ENCODE data around the gene FSD2.
A peak's percentile ranks its signal among the peaks of the same experiment; 100 is the strongest.

Gene FSD2, protein sequence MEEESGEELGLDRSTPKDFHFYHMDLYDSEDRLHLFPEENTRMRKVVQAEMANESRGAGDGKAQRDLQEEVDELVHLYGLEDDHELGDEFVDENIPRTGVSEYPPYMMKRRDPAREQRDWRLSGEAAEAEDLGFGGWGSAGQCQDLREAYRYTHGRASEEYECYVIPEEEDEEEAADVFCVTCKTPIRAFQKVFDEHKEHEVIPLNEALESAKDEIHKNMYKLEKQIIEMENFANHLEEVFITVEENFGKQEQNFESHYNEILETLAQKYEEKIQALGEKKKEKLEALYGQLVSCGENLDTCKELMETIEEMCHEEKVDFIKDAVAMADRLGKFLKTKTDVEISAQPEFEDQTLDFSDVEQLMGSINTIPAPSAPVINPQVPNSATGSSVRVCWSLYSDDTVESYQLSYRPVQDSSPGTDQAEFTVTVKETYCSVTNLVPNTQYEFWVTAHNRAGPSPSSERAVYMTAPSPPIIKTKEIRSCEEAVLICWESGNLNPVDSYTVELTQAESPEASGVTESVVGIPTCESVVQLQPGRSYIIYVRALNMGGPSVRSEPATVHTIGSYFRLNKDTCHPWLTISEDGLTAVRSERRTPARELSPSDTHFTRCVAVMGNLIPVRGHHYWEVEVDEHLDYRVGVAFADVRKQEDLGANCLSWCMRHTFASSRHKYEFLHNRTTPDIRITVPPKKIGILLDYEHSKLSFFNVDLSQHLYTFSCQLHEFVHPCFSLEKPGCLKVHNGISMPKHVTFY

DNA sequence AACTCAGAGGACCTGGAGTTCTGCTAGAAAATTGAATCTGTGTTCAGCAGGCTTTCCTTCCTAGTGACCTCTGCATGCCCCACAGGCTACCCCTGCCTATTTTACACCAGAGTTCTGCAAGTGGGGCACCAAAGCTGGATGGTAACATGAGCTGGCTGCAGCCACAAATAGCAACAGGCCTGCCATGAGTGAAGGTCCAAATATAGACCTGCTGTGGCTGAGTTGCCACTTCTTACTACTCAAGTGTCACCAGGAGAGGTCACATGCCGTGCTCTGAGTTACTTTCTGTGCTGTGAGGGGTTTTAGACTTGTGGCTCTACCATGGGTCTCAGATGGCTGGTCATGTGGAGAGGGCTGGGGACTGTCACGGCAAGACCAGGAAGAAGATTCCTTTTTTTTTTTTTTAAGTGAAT, at the start of gene FSD2:
Gene FSD2 (minus strand): TSS at position 76 of the 413 bp plus-strand sequence. CDS start 18,679 bp downstream, outside the sequence.
- DNase-seq (ENCODE audit: low read depth) = no peak

DNA sequence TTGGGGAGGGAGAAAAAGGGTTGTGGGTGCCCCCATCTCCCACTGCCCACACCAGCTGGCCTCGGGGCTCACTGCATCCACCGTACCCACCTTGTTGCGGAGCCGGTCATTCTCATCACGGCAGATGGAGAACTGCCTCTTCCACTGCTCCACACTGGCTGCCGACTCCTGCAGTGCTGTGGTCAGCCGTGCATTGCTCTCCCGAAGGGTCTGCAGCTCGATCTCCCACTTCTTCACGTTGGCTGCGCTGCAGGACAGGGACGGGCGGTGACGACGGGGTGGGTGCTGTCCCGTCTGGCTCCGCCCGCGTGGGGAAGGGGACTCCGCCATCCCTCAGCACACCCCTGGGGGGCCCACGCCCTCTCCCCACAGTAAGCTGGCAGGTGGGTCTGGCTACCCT, 48.7 kb upstream of the FSD2 start:
- DNase-seq (ENCODE audit: low read depth) = no peak

DNA sequence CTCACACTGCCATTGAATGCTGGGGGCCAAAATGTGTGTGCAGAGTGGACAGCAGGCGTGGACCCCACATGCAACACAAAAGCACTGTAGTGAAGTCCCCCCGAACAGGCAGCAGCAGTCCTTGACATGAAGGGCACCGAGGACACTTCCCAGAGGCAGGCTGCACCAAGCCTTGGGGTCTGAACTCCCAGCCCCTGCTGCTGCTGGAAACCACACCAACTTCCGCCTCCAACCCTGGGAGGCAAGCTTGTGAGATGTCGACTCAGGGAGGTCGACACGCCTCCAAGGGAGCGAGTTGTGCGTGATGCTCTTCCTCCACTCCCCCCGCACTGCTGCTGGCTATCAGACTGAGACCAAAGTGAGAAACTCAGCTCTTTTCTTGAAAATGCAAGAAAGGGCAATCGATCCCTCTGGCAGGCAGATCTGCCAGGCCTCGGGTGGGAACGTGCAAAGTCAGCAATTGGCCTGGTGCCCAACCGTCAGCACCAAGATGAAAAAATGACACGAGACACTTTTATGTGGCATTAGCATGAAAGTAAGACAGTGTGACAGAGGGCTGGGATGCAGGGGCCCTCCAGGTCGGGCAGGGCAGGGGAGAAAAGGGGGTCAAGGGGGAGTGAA, 47.2 kb upstream of the FSD2 start:
- no peak for DNase-seq (ENCODE audit: low read depth)

DNA sequence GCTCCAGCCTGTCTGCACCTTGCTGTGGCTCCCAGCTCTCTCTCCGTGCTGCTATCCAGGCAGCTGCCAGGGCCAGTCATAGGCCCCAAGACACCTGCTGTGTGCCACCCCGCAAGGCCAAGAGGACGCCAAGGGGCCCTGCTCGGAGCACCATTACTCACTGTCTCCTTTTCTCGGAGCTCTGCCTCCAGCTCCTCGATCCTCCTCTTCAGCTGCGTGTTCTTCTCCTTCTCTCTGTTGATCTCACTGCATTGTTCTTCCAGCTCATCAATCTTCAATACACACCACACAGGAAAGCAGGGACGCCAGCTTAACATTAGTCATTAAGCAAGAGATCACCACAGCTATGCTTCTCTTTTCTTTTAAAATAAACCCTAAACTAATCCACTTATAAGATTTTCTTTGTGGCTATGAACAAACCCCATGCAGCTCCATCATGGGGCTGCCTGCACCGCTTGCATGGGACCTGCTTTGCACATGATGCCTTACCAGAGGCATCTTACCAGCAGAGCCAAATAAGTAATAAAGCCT, 46.2 kb upstream of the FSD2 start:
- no peak for DNase-seq (ENCODE audit: low read depth)

DNA sequence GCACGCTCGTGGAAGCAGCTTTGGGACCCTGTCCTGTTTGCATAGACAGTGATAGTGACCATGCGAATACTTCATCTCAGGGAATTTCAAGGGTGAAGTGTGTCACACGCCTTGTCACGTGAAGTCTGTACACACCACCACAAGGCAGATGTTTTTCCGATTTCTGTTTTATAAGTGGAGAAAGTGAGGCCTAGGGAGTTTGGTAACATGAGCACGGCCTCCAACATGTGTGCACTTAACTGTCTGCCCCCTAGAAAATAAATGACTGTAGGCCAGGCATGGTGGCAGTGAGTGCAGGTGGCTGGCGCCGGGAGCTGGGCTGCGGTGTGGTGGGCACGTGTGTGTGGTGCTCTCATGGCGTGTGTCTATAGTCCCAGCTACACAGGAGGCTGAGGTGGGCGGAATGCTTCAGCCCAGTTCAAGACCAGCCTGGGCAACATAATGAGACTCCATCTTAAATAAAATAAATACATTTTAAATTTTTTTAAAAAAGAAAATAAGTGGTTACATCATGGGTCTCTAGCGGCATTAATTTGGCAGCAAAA, 45.5 kb upstream of the FSD2 start:
- no peak for DNase-seq (ENCODE audit: low read depth)

DNA sequence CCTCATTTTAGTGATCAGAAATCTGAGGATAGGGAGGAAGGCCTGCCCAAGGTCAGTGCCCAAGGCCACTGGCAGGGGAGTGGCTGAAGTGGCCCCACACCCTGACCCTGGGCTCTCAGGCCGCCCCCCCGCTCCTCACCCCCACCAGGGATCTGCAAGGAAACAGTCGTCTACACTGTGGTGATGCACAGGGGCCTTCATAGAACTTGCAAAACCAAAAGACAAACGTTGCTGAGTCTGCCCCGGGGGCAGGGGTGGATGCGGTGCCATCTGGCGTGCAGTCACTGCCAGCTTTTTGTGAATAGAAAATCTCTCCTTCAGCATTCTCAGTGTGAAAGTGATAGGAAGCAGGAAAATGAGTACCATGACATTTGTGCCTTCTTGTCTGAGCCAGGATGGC, 44.9 kb upstream of the FSD2 start:
- no peak for DNase-seq (ENCODE audit: low read depth)

DNA sequence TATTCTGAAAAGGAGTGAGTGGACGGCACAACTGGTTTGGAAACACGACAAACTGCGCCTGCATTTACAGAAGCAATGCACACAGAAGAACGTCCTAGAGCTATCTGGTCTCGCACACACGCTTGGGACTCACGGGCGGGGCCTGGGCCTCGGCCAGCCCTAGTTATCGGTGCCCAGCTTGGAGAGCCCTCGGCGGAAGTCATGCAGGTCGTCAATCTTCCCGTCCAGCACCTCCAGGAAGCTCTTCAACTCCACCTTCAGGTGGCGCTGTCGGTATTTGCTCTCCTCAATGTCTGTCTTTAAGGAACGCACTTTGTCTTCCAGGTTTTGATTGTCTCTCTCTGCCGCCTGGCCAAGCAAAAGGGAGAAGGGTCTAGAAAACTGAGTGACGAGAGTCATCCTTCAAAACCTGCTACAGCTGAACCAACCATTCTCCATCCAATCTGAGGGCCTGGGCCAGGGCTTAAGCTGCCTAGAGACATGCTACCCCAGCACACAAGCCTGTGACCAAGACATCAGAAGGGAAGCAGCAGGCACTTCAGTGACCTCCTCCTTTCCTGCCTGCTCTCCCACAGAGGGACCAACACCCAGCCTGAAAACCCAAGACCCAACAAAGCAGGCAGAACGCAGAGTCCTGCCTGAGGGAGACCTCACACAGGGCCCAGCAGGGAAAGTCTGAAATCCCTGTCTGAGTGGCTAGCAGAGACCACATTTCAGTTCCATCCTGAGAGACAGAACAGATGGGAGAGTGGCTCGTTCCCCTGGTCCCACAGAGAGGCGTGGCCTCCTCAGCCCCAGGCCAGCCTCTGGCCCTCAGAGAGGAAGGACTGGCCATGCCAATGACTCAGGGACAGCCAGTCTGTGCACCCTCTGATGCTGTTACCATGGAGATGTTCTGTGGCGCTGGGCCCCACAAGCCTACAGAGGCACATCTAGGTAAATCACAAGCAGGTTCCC, 44.0 kb upstream of the FSD2 start:
- DNase-seq (ENCODE audit: low read depth) = peak; percentile 16

DNA sequence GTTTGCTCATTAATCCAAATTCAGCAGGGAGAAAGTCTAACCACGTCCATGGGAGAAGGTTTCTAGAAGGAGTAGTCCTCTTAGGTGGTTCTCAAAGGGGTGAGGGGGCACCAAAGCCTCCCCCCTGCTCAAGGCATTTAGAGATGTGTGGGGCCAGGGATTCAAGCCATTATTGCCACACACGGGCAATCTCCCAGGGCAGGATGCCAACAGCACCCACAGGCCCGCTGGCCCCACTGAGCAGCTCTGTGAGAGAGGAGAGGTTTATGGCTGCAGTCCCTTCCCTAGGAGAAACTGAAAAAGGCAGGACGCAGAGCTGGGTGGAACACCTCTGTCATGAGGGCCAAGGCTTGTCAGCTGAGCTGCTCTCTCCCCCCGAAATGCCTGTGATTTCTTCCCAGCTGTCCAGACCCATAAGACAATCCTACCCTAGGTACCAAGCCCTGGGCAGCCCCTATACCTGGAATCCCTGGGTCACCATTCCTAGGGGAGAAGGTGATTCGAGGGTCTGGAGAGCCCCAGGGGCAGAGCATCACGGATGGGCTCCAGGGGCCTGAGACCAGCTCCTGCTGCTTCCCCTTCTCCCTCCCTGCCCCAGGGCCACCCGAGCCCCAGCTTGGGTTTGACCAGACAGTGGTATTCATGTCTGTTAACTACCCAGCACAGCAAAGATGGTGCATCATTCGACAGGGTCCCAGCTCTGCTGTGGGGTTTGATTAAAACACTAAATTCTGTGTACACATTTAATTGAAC, 42.5 kb upstream of the FSD2 start:
- no peak for DNase-seq (ENCODE audit: low read depth)

DNA sequence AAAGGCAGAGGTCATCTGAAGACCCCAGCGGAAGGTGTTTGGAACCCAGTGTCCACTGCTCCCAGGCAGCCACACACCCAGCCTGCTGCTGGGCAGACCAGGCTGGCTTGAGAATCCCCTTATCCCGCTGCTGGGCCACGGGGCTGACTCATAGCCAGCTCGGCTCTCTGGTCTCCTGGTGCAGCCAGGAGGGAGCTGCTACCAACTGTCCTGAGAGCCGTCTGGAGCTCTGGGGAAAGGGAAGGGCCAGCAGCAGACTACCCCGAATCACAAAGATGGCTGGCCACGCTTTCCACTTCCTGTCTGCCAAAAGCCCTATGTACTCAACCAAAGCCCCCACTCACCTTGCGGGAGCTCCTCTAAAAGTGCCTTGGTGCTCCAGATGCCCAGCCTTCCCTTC, 41.8 kb upstream of the FSD2 start:
- no peak for DNase-seq (ENCODE audit: low read depth)

DNA sequence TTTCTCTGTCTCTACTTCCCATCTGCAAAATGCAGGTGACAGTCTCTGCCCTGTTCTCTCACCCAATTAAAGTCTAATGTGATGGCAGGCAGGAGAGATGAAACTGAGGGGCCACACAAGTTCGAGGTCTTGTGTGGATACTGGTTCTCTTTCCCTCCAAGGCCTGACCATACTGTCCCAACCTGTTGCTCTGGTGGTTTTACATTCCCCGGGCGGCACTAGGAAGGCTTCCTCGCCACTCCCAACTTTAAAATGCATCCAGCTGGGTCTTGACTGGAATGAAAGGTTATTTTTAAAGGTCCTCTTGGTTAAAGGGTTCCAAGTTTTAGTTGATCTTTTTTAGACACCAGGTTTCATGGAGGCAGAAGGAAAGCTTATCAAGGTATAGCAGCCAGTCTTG, 40.8 kb upstream of the FSD2 start:
- no peak for DNase-seq (ENCODE audit: low read depth)

DNA sequence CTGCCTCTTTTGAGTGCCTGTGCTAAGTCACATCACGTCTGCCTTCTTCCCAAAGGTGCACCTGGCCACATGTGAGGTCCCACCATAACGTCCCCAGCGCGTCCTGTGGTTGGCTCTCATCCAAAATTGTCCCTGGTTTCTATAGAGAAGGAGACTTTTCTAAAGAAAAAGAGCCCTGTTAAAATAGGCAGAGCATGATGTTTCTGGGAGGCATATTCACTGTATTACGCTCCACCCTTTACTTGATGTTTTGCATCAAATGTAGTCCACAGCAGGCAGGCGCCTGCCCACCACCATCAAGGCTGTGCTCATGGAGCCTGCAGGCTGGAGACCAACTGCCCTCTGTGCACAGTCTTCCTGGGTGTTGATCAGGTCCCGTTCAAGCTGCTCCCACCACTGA, 39.8 kb upstream of the FSD2 start:
- no peak for DNase-seq (ENCODE audit: low read depth)

DNA sequence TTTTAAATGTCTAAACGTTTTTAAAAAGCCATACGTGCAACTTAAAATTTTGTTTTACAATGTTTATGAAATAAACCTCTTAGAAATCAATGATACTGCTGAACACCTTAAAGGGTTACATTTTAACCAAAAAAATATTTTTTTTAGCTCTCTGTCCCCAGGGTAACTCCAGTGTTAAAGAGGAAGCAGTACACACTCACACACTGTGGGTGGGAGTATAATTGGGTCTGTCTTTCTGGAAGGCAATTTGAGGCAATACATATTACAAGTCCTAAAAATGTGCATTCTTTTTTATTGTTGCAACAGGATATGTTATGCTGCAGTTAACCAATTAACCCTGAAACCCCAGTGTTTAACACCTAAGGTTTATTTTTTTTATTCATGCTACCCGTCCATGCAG, 37.7 kb upstream of the FSD2 start:
- DNase-seq (ENCODE audit: low read depth) = no peak

DNA sequence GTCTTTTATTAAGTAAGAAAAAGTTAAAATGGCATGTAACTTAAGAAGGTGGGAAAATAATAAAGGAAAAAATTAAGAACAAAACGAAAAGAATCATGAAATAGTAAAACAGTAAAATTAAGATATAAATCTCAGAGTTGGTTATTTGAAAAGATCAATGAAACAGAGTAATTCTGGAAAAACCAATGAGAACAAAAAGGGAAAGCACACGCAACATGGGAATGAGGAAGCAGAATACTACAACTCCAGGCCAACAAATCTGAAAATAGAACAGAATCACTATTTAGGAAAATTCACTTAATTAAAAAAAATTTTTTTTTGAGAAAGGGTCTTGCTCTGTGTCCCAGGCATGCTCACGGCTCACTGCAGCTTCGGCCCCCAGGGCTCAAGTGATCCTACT, 34.3 kb upstream of the FSD2 start:
- no peak for DNase-seq (ENCODE audit: low read depth)

DNA sequence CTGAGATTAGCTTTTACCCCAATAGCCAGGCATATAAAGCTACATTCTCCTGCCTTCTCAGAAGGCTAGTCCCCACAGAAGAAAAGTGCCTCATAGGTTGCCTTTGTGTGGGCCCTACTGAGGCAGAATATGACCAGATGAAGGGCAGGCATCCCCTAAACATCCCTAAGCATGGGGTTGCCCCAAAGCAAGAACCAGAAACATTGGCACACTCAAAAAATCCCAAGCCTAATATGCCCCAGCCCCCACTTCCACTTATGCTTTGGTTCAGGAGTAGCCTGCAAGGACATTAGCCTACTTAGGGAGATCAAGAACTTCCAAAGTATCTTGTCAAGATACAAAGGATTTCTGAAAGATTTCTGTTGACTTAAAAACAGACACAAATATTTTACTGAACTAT, 33.3 kb upstream of the FSD2 start:
- DNase-seq (ENCODE audit: low read depth) = no peak

DNA sequence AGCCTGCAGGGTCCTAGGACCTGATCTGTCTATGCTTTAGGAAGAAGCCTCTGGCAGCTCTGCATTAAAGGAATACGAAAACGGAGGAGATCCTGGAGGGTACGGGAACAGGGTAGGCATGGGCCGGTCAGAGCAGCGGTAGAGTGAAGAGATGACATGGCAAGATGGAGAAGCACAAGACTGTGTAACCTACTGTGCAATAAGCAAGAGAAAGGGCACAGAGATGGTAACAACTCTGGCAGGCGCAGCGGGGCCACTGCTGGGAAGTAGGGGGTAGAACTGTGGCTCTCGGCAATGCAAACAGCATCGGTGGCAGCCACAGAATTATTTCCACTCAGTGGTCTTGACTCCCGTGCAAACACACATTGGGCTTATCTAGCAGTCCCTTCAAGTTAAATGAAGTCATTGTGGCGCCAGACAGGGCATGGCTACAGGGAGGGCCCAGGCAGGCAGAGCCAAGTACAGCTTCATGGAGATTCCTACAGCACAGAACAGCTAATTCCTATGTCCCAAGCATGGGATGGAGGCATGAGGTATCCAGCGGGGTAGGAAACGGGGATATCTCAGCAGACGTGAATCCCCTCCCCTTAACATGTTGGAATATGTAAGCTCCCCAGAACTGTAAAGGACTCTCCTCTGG, 32.3 kb upstream of the FSD2 start:
- no peak for DNase-seq (ENCODE audit: low read depth)

DNA sequence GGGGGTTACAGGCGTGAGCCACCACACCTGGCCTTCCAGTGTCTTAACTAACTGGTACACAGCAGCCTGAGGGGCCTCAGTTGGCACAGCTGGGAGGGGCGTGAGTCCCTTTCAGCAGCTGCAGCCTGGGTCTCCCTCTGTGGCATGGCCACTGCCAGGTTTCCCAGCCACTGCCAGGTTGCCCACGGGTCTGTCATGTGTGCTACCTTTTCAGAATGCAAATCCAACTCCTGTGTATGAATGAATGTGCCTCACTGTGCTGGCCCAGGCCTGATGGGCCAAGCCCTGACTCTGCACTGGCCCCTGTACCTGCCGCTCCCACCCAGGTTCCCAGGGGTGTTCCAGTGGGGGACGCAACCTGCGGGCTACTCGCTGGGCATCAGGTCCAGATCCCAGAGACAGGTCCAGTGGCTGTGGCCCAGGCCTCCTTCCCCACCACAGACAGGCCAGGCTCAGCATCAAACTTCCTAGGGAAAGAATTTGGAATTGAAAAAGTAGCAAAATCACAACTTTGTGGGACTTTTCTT, 29.6 kb upstream of the FSD2 start:
- DNase-seq (ENCODE audit: low read depth) = no peak

DNA sequence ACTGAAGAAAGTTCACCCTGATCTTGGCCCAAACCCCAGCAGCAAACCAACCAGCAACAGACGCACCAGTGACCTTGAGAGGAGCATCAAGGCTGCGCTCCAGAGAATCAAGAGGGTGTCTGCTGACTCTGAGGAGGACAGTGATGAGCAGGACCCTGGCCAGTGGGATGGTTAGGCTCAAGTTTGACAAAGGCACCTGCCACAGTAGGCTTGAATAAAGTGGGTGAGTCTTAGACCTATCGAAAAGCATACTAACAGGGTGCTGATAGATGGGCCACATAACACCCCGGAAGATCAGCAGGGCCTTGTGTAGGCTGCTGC, 27.5 kb upstream of the FSD2 start:
- DNase-seq (ENCODE audit: low read depth) = no peak

DNA sequence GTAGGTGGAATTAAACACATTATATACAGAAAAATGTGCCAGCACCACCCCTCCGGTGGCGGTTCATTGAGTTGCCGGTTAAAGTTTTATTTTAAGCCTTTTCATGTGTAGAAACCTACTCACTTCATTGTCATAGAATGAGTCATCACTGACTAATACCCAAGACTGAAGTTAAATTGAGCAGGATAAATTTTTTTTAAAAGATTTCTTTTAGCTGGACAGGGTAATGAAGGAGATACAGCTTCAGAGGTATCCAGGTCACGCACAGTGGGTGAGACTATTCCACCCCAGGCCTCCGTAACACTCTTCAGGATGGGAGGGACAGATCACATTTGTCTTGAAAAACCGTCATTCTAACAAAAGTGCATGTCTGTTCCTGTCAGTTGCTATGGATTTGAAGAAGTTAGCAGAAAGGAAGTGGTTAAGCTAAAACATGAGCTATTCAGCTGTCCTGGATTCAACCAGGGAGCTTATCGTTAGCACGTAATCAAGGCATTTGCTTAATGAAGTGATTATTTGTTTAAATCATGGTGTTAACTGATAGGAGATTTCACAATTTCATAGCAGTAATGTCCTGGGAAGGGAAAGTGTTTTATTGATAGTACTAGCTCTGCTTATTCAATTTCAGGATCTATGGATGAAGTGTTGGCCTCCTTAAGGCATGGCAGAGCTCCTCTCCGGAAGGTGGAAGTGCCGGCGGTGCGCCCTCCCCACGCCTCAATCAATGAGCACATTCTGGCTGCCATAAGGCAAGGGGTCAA, 26.9 kb upstream of the FSD2 start:
- no peak for DNase-seq (ENCODE audit: low read depth)

DNA sequence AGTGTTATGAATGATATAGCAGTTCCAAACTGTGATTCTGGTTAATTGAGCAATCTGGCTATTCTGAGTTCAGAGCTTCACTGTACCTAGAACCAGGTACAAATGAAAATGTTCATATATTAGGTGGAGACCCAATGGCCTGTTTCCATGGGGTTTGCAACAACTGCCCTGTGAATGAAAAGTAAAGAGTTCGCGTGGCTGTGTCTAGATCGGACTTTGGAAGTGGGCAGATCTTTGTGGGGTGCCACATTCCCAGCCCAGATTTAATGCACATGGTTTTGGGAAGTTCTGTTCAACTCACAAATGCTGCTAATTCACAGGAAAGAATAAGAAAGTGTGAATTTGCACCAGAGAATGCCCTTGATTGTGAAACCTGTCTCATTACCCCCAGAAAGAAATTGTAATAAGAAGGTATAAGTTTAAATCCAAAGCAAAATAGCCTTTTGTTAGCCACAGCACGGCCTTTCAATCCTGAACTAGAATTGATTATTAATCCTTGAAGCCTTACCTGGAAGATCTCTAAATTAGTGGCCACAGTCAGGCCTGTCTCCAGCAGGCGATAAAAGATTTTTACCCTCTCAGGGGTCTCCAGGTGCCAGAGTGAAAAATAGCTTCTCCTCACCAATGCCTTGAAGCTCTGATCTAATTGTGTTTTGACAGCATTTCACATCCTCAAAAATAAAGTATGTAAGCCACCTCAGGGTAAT, 26.2 kb upstream of the FSD2 start:
- no peak for DNase-seq (ENCODE audit: low read depth)
